ENCODE data around the gene STK11IP. TPM values are rescaled to one million over a fixed set of nuclear protein-coding genes. Genes with fewer than 3 reads are reported as not detected.

STK11IP gene
- total RNA-seq, 1 experiment from 2014 or later, result 39.9 TPM

- TF ChIP-seq STAT6 (CRISPR knock-in tag; conservative IDR thresholded peaks at IDR 0.05; ENCODE audit: low read depth) (no peak), NFYB (CRISPR knock-in tag; conservative IDR thresholded peaks at IDR 0.05; ENCODE audit: low read depth) (no peak), ZSCAN18 (CRISPR knock-in tag; IDR thresholded peaks at IDR 0.05) (no peak), PRDM15 (CRISPR knock-in tag; IDR thresholded peaks at IDR 0.05) (no peak), MLX (CRISPR knock-in tag; IDR thresholded peaks at IDR 0.05) (no peak), EMX1 (CRISPR knock-in tag; IDR thresholded peaks at IDR 0.05) (no peak), ARID4B (CRISPR knock-in tag; IDR thresholded peaks at IDR 0.05; ENCODE audit: borderline replicate concordance) (no peak), HMGA2 (CRISPR knock-in tag; IDR thresholded peaks at IDR 0.05) (no peak), E2F1 (CRISPR knock-in tag; IDR thresholded peaks at IDR 0.05) (no peak), ZNF423 (CRISPR knock-in tag; IDR thresholded peaks at IDR 0.05) (no peak), USF2 (CRISPR knock-in tag; IDR thresholded peaks at IDR 0.05) (no peak), MXD4 (CRISPR knock-in tag; IDR thresholded peaks at IDR 0.05; ENCODE audit: borderline replicate concordance) (no peak)
These were observed 32.5 kb downstream of the STK11IP start (continued) for GRCh38 chr2:219629976-219630695.
